ENCODE data around the gene DCAF11.

DCAF11 gene

DNA sequence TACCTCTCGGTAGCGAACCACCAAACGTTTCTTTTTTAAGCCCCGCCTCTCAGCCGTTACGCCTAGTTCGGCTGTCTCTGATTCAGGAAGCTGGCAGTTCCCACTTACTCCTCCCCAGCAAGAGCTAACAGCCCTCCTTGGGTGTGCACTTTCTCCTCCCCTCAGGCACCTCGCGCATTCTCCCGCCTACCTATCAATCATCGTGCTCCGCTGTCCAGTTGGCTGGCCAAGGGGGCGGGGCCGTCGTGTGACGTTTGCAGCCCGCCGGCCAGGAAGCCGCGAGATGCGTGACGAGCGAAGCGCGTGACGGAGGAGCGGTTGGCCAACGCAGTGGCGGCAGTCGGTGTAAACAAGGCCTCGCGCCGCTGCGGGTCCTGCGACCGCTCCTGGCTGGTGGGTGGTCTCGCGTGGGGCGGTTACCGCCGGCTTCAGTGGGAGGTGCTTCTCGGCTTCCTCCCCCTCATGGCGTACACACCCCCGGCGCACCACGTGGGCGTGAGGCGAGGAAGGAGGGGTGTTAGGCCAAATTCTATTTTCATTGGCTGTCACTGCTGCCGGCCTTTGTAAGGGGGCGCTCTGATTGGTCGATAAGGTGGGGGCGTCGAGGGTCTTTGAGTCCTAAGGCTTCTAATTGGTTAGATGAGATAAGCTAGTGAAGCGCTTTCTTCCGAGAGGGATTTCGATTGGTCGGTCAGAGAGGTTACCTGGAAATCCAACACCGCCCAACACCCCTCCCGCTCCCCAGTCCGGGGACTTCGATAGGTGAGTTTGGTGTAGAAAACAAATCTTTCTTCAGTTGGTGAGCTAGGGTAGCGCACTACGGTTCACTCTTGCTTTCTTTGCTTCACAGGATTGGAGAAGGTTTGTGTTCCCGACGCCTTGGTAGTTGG lies at the start of gene DCAF11, which contains the start of gene NRL:
Gene DCAF11 (plus strand): TSS at position 246 of the 890 bp plus-strand sequence. CDS start 818 bp downstream, outside the sequence.
Gene NRL (minus strand): TSS at position 418 of the 890 bp plus-strand sequence. CDS start 32,101 bp downstream, outside the sequence.
- peak; percentile 100 for DNase-seq

DNA sequence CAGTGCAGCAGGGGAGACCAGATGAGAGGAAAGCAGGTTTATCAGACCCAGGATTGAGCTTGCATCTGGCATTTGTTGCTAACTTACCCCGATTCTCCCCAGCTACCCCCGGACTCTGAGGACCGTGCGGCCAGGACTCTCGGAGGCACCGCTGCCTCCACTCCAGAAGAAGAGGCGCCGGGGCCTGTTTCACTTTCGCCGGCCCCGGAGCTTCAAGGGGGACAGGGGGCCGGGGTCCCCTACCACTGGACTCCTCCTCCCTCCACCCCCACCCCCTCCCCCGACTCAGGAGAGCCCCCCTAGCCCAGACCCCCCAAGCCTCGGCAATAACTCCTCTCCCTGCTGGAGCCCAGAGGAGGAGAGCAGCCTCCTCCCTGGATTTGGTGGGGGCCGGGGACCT lies 49.7 kb upstream of the DCAF11 start:
- no peak for DNase-seq

GRCh38 chr14:24065408-24065807 lies 49.2 kb upstream of the DCAF11 start:
- DNase-seq = no peak

GRCh38 chr14:24066496-24067132 lies 48.0 kb upstream of the DCAF11 start:
- no peak for DNase-seq

- DNase-seq = no peak
Observed at GRCh38 chr14:24067133-24068082, 47.2 kb upstream of the DCAF11 start.

GRCh38 chr14:24068711-24069410 lies 45.7 kb upstream of the DCAF11 start:
- DNase-seq = no peak

DNA sequence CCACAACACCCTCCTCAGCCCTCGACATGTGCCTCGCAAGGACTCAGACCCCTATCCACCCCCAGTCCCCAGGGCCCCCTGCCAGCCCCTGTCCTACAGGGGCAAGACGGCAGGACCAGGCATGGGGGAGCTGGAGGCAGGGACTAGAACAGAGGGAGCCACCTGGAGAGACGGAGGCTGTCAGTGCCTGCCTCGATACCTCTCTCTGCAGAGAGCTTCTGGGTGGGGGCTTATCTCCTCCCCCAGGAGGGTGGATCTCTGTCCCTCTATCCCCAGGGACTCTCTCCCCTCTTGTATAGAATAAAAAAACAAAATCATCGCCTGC lies 45.2 kb upstream of the DCAF11 start:
- DNase-seq = no peak

DNA sequence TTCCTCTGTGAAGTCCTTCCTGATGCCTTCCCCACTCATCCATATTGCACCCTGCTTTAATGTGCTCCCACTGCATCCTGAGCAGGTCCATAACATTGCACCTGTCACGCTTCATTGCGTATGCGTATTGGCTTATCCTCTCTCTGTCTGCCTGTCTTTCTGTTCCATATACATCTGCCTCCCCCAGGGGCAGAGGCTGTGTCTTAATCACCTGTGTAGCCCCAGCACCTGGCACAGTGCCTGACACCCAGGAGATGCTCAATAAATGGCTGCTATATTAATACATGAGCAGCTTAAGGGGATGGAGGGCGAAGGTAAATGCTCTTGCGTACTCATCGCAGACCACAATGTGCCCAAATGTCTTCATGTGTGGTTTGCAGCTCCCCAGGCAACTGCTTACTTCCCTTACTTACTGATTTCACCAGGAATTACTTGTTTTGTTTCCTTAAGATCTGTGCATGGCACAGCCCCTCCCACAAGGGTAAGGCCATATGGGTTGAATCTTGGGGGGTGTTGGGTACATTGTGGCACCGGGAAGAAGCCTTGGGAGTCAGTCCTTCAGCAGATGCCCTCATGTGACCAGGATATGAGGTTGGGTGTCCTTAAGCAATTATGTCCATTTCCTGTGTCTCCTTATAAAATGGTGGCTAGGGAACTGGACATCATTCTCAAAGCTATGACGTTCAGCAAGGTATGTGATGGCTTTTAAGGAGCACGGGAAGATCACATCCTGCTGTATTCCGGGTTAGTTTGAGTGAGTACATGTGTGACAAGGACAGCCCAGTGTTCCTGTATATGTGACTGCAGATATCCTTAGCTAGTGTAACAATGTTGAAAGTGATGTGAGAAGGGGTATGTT lies 44.1 kb upstream of the DCAF11 start:
- no peak for DNase-seq

- no peak for DNase-seq
Observed at GRCh38 chr14:24071144-24071697, 43.4 kb upstream of the DCAF11 start, which contains the start of gene CPNE6. TSS of gene CPNE6 (plus strand) at chr14:24071562. CDS start at chr14:24072937, 1,375 bp downstream.

DNA sequence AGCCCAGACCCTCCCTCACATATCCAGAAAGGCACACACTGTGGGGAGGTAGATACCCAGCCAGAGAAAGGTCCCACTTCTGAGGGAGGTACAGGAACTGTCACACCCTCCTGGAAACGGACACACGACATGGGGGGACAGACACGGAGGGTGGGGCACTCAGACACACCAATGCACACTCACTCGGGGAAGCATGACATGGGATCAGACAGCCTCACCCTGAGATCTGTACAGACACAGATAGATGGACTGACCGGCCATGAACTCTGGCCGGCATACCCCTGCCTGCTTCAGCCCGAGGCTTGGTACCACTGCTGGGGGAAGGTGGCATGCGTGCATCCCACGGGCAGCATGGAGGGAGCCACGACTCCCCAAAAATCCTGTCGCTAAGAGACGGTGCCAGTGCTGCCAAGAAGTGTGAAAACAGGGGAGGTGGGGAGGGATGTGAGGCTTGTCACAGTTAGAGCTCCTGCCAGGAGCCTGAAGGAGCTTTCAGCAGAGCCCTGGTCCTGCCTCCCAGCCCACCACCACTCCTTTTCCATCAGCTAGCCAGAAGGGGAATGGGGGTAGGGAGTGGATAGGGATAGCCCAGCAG lies 42.6 kb upstream of the DCAF11 start:
- no peak for DNase-seq

GRCh38 chr14:24072436-24072835 lies 42.1 kb upstream of the DCAF11 start:
- no peak for DNase-seq

- no peak for DNase-seq
Observed at GRCh38 chr14:24072881-24073877, 41.4 kb upstream of the DCAF11 start.

GRCh38 chr14:24074625-24075484 lies 39.7 kb upstream of the DCAF11 start:
- no peak for DNase-seq

- DNase-seq = no peak
Observed at GRCh38 chr14:24075485-24076301, 38.9 kb upstream of the DCAF11 start.

DNA sequence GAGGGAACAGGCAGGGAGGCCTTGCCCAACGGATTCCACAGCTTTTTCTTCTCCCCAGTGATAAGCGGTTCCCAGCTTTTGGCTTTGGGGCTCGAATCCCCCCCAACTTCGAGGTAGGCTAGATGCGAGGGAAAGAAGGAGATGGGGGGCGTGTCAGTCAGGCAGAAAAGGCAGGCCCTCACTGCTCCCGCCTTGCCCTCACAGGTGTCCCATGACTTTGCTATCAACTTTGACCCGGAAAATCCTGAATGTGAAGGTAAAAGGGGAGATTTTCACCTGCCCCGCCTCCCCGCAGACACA lies 38.3 kb upstream of the DCAF11 start:
- no peak for DNase-seq

- DNase-seq = no peak
Observed at GRCh38 chr14:24077086-24077485, 37.5 kb upstream of the DCAF11 start.

- DNase-seq = no peak
Observed at GRCh38 chr14:24078146-24078545, 36.4 kb upstream of the DCAF11 start.
